PC-9 (cell line): ENCODE measurements around the gene LBP.

Source experiments
- CTCF ChIP-seq: fragments of 200-600 bp; sonication (generic); conservative IDR thresholded peaks from 2 replicates; pipeline ENCODE4 v1.6.1; 2017; ENCODE audit warnings: mixed run types, antibody characterized with exemption, mild to moderate bottlenecking, moderate library complexity
- EZH2 ChIP-seq: fragments of 200-600 bp; sonication (generic); IDR thresholded peaks from 2 replicates; pipeline ENCODE4 v1.8.0; 2017; ENCODE audit warnings: antibody characterized with exemption, low read depth

- no peak for TF ChIP-seq CTCF
- no peak for TF ChIP-seq EZH2
Measured at GRCh38 chr20:38349856-38350255, 3.6 kb downstream of the LBP start.
